K562 (cell line): ENCODE measurements around the gene FOXA3. TPM values are rescaled to one million over a fixed set of nuclear protein-coding genes. Genes with fewer than 3 reads are reported as not detected.
A peak's percentile ranks its signal among the peaks of the same experiment; 100 is the strongest.

Experiments
- CREB3 ChIP-seq: fragments of 450-650 bp; conservative IDR thresholded peaks from 2 replicates; pipeline ENCODE4 v1.6.1; 2016; ENCODE audit warnings: missing genetic modification characterization, low read depth, mild to moderate bottlenecking, missing compliant biosample characterization, moderate library complexity
- DACH1 ChIP-seq: fragments of 450-650 bp; IDR thresholded peaks from 2 replicates; pipeline ENCODE4 v1.6.1; 2018; ENCODE audit not compliant: partially characterized antibody
- DPF2 ChIP-seq: fragments of 450-650 bp; IDR thresholded peaks from 2 replicates; pipeline ENCODE4 v1.6.1; 2016
- E2F8 ChIP-seq: fragments of 450-650 bp; IDR thresholded peaks from 2 replicates; pipeline ENCODE4 v1.7.1; 2018; ENCODE audit warnings: mild to moderate bottlenecking, low read depth; ENCODE audit not compliant: partially characterized antibody
- EP300 ChIP-seq: IDR thresholded peaks from 2 replicates; pipeline ENCODE4 v1.6.1; 2012; ENCODE audit warnings: low read length, improper control_type of control experiment
- MAFK ChIP-seq: IDR thresholded peaks from 2 replicates; pipeline ENCODE4 v1.6.1; 2011; ENCODE audit warnings: low read length, improper control_type of control experiment
- RUNX1 ChIP-seq: sonication (generic); IDR thresholded peaks from 2 replicates; pipeline ENCODE4 v1.6.1; 2016; ENCODE audit warnings: antibody characterized with exemption, low read depth
- SMAD2 ChIP-seq: fragments of 150-350 bp; IDR thresholded peaks from 2 replicates; pipeline ENCODE4 v1.6.1; 2014; ENCODE audit warnings: low read depth, mild to moderate bottlenecking, low read length
- STAT6 ChIP-seq: sonication (generic); formaldehyde crosslinking; IDR thresholded peaks from 2 replicates; pipeline ENCODE4 v1.8.1; 2023; ENCODE audit warnings: mild to moderate bottlenecking, missing genetic modification reagents
- ZBTB49 ChIP-seq: sonication (generic); formaldehyde crosslinking; IDR thresholded peaks from 2 replicates; pipeline ENCODE4 v1.8.0; 2022; ENCODE audit warnings: missing genetic modification reagents, mild to moderate bottlenecking, borderline replicate concordance
- polyA plus RNA-seq, 8 experiments: library from polyadenylated mRNA; depleted of rRNA in 4 of 8; stranded (reverse) in 5 of 8; unstranded in 3 of 8; fragments of >200 nt; fragmentation: Nextera tagmentation in 2 of 8; fragmentation: Illumina TruSeq in 1 of 8; extraction: Ambion mirVana in 2 of 8; extraction: Trizol in 1 of 8; gene quantifications; 2 replicates each; pipeline versions ENCODE4 v1.2.1 to v1.2.3, GENCODE V29; 2011 to 2014; ENCODE audit warnings: inconsistent platforms in 1 of 8, missing spikeins in 1 of 8
- total RNA-seq, 7 experiments: library from RNA; depleted of rRNA in 6 of 7; stranded (reverse); fragments of >200 nt in 6 of 7; fragmentation: Illumina TruSeq in 2 of 7; extraction: Trizol in 2 of 7; gene quantifications; 2 replicates each; pipeline versions ENCODE4 v1.2.1 to v1.2.3, GENCODE V29; 2011 to 2021; ENCODE audit warnings: low replicate concordance in 1 of 7
- TF ChIP-seq, protein P1 (sequence below): fragments of 450-650 bp; IDR thresholded peaks from 2 replicates; pipeline ENCODE4 v1.6.1; 2018; ENCODE audit warnings: mild to moderate bottlenecking, low read depth; ENCODE audit not compliant: partially characterized antibody
- TF ChIP-seq, protein P2 (sequence below): fragments of 450-650 bp; IDR thresholded peaks from 2 replicates; pipeline ENCODE4 v1.6.1; 2018; ENCODE audit not compliant: partially characterized antibody

The FOXA3 gene
- total and polyA plus RNA-seq, 9 of the 15 experiments (the other 6 are each of a cell fraction or from before 2014, with no cell fraction given) = 1.3 to 15.5 (median 4.7) TPM

DNA sequence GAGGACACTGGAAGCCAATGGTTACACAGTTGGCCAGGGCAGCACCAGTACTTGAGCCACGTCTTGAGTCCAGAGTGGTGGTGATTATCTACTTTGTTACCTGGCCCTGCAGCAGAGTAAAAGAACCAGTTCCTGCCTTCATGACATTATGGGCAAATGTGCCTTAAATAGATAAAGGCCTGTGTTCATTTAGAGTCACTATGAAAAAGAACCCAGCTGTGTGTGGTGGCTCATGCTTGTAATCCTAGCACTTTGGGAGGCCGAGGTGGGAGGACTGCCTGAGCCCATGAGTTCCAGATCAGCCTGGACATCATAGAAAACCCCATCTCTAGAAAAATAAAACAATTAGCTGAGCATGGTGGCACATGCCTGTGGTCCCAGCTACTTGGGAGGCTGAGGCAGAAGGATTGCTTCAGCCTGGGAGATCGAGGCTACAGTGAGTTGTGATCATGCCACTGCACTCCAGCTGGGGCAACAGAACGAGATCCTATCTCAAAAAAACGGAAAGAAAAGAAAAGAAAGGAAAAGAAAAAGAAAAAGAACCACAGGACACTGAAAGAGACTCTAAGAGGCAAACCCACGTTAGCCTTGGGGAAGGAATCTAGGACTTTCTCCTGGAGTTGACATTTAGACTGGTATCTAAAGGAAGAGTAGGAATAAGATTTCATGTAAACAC lies 25.2 kb downstream of the FOXA3 start (continued):
- TF ChIP-seq STAT6 (CRISPR knock-in tag) (no peak), EP300 (peak; percentile 37; the same call in 1 of the 2 replicates), E2F8 (no peak), CREB3 (tag) (no peak), ZBTB49 (CRISPR knock-in tag) (no peak), SMAD2 (no peak), DACH1 (no peak), RUNX1 (no peak), DPF2 (peak; percentile 77), MAFK (no peak)
- TF ChIP-seq, protein P1, sequence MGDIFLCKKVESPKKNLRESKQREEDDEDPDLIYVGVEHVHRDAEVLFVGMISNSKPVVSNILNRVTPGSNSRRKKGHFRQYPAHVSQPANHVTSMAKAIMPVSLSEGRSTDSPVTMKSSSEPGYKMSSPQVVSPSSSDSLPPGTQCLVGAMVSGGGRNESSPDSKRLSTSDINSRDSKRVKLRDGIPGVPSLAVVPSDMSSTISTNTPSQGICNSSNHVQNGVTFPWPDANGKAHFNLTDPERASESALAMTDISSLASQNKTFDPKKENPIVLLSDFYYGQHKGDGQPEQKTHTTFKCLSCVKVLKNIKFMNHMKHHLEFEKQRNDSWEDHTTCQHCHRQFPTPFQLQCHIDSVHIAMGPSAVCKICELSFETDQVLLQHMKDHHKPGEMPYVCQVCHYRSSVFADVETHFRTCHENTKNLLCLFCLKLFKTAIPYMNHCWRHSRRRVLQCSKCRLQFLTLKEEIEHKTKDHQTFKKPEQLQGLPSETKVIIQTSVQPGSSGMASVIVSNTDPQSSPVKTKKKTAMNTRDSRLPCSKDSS = no peak
- TF ChIP-seq, protein P2, sequence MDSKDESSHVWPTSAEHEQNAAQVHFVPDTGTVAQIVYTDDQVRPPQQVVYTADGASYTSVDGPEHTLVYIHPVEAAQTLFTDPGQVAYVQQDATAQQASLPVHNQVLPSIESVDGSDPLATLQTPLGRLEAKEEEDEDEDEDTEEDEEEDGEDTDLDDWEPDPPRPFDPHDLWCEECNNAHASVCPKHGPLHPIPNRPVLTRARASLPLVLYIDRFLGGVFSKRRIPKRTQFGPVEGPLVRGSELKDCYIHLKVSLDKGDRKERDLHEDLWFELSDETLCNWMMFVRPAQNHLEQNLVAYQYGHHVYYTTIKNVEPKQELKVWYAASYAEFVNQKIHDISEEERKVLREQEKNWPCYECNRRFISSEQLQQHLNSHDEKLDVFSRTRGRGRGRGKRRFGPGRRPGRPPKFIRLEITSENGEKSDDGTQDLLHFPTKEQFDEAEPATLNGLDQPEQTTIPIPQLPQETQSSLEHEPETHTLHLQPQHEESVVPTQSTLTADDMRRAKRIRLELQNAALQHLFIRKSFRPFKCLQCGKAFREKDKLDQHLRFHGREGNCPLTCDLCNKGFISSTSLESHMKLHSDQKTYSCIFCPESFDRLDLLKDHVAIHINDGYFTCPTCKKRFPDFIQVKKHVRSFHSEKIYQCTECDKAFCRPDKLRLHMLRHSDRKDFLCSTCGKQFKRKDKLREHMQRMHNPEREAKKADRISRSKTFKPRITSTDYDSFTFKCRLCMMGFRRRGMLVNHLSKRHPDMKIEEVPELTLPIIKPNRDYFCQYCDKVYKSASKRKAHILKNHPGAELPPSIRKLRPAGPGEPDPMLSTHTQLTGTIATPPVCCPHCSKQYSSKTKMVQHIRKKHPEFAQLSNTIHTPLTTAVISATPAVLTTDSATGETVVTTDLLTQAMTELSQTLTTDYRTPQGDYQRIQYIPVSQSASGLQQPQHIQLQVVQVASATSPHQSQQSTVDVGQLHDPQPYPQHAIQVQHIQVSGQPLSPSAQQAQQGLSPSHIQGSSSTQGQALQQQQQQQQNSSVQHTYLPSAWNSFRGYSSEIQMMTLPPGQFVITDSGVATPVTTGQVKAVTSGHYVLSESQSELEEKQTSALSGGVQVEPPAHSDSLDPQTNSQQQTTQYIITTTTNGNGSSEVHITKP = no peak
